ENCODE measurements around the gene FAM219A.

FAM219A gene

DNA sequence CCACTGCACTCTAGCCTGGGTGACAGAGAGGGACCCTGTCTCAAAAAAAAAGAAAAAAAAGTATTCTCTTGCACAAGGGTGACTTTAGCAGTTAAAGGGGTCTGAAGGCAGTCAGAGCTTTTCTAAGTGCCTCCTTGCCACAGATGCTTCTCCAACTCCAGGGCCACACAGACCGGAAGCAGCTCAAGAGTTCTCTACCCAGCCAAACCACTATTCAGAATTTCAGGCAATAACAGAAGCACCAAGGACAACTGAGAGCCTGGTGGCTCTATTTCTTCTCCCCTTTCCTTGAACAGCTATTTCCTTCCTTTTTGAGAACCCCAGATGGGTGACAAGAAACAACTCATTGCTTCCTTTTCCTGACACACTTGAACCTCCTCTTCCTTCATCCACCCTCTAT is 2.2 kb downstream of the FAM219A start:
- H3K27ac ChIP-seq = no peak overlapping the region
- TF ChIP-seq, protein P1, sequence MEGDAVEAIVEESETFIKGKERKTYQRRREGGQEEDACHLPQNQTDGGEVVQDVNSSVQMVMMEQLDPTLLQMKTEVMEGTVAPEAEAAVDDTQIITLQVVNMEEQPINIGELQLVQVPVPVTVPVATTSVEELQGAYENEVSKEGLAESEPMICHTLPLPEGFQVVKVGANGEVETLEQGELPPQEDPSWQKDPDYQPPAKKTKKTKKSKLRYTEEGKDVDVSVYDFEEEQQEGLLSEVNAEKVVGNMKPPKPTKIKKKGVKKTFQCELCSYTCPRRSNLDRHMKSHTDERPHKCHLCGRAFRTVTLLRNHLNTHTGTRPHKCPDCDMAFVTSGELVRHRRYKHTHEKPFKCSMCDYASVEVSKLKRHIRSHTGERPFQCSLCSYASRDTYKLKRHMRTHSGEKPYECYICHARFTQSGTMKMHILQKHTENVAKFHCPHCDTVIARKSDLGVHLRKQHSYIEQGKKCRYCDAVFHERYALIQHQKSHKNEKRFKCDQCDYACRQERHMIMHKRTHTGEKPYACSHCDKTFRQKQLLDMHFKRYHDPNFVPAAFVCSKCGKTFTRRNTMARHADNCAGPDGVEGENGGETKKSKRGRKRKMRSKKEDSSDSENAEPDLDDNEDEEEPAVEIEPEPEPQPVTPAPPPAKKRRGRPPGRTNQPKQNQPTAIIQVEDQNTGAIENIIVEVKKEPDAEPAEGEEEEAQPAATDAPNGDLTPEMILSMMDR (conservative IDR thresholded peaks at IDR 0.05) = no peak
- no peak for TF ChIP-seq ZFX (IDR thresholded peaks at IDR 0.05)

DNA sequence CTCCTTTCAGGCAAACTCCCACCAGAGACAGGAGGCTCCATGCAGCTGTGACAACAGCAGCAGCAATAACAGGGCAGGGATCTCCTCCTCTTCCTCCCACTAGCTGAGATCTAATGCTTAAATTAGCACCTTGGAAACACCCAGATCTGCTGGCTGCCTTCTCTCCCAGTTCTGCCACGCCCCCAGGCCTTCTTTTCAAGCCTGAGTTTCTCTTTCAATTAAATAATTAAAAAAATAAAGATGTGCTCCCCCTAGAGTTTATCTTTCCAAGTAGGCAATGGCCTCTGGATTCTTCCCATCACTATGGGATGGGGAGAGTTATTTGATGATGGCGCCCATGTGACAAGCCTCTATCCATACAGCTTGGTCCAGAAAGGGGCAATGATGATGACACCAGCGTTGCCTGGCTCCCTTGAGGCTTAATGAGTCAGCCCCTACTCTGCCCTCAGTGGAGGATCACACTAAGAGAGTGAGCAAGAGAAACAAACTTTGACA is 3.8 kb downstream of the FAM219A start:
- no peak overlapping the region for H3K27ac ChIP-seq
- TF ChIP-seq, protein P1 (conservative IDR thresholded peaks at IDR 0.05) = no peak

DNA sequence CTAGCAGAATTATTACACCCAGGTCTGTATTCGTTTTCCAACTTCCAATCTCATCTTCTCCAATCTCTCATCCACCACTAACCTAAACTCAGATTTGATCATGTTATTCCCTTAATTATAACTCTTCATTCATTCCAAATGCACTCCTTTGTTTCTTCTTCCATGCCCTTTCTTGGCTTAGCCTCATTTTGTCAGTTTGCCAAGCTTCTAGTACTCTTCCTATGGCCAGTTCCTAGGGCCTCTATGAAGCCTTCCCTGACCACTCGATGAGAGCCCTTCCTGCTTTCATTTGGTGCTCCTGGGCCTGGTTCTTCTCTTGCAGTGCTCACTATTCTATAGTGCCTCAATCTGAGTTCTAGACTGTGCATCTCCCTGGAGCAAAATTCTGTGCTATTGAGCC is 5.8 kb downstream of the FAM219A start:
- TF ChIP-seq ZFX (IDR thresholded peaks at IDR 0.05) = no peak
- TF ChIP-seq, protein P1 (conservative IDR thresholded peaks at IDR 0.05) = no peak
- no peak overlapping the region for H3K27ac ChIP-seq

DNA sequence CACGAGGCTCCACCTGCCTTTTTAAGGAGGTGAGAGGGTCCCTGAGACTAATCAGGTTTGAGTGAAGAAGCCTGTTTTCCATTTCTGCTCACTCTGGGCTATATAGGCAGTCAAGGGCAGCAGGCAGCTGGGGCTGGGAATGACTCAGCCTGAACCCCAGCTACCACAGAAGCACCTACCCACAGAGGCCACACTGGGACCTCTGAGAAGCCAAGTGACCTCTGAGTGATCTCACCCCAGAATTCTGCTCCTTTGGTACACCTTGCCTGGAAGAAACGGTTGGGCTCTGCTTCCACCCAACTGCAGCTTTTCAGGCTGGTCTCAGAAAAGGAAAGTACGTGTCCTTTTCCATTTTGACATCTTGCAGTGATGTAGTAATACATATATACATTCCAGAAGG is 6.8 kb downstream of the FAM219A start:
- TF ChIP-seq ZFX (IDR thresholded peaks at IDR 0.05) = no peak
- TF ChIP-seq, protein P1 (conservative IDR thresholded peaks at IDR 0.05) = no peak
- H3K27ac ChIP-seq = no peak overlapping the region

DNA sequence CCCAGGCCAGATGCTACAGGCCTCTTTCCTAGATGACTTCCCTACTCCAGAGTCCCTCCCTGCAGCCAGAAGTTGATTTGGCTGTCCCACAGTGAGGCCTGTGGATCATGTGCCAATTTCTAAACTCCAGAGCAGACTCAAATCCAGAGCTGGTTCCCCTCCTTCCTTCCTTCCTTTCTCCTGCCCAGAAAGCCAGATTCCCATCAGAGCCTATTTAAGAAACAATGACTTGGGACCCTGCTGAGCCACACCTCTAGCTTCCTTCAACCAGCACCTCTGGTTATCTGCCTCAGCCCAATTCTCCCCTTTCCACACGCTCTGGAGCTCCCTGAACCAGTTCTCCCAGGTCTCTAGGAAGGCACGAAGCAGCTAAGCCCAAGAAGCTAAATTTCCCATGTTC is 7.2 kb downstream of the FAM219A start:
- no peak for TF ChIP-seq ZFX (IDR thresholded peaks at IDR 0.05)
- TF ChIP-seq, protein P1 (conservative IDR thresholded peaks at IDR 0.05) = no peak
- no peak overlapping the region for H3K27ac ChIP-seq

DNA sequence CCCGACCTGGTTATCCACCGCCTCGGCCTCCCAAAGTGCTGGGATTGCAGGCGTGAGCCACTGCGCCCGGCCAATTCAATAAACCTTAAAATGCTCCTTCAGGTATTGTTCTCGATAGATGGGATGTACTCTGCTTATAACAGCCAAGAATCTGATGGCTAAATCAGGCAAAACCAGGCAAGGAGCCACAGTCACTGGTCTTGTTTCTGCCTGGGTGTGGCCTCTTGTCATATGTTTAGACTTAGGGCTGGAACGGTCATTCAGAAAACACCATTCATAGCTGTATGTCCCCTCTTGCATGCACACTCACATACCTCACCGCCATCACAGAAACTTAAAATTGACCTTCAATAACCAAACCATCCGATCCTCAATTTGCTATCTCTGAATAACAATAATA is 7.7 kb downstream of the FAM219A start:
- TF ChIP-seq ZFX (IDR thresholded peaks at IDR 0.05) = no peak
- no peak overlapping the region for H3K27ac ChIP-seq

DNA sequence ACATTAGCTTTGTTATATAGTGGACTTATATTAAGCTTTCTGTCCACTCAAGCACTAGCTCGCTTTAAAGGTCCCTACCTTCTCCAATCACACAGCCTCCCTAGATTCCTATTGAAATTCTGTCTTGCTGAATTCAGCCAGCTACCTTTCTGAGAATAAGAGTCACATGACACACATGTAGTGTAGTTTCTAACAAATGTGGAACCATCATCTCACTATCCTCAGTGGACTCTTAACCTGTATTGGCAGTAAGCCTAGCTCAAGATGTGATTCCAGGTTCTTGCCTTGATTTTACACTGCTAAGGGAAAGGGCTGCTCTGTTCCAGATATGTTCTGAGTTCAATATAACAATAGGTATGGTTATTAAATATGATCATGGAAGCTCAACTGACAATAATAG is 11.4 kb downstream of the FAM219A start:
- TF ChIP-seq, protein P1 (conservative IDR thresholded peaks at IDR 0.05) = no peak
- no peak for TF ChIP-seq ZFX (IDR thresholded peaks at IDR 0.05)
- no peak overlapping the region for H3K27ac ChIP-seq

DNA sequence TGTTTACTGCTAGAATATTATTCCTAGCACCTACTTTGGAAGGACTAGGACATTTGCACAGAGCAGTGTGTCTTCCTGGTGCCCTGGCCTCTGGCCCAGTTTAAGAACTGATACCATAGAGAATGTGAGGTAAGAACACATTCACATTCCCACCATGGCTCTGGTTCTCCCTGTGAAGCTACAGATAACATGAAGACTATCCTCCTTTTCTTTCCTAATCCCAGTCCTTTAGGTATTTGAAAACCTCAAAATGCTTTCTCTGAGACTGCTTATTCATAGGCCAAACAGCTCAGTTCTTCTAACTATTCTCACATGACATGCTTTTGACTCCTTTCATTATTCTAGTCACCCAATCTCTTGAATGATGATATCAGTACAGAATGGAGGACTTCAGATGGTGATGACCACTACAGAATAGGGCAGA is 11.9 kb downstream of the FAM219A start:
- TF ChIP-seq ZFX (IDR thresholded peaks at IDR 0.05) = no peak
- TF ChIP-seq, protein P1 (conservative IDR thresholded peaks at IDR 0.05) = no peak
- no peak overlapping the region for H3K27ac ChIP-seq

All from C4-2B (cell line).